Stimulated activated CD8-positive, alpha-beta memory T cell treated with anti-CD3 and anti-CD28 coated beads, Interleukin-4, amount 100 ng/mL, for 1 hour (primary cell): ENCODE data around the gene PPARG.
"Not testable (repeated sequence)": the region's sequence is repeated elsewhere in the genome, so short reads cannot be mapped to it uniquely, and the experiment has no call there.

Source experiments
- DNase-seq, 2 donors: peaks; one replicate each; pipeline ENCODE4 v3.0.0-alpha.2; 2020; ENCODE audit warnings: low read depth in 2 of 2, low spot score in 1 of 2

PPARG gene

GRCh38 chr3:12458901-12459300 is 170.0 kb downstream of the PPARG start:
- DNase-seq: no peak

- no peak for DNase-seq
These were observed 171.3 kb downstream of the PPARG start for GRCh38 chr3:12460127-12460526.

- no peak for DNase-seq
These were observed 172.3 kb downstream of the PPARG start for GRCh38 chr3:12461097-12461649.

GRCh38 chr3:12462159-12462947 is 173.5 kb downstream of the PPARG start:
- DNase-seq: no peak

- no peak for DNase-seq
These were observed 174.8 kb downstream of the PPARG start for GRCh38 chr3:12463686-12464085.

- DNase-seq: no peak
These were observed 175.3 kb downstream of the PPARG start for GRCh38 chr3:12464181-12464580.

GRCh38 chr3:12465151-12465835 is 176.4 kb downstream of the PPARG start:
- DNase-seq: no peak

- no peak for DNase-seq
These were observed 177.0 kb downstream of the PPARG start for GRCh38 chr3:12465836-12466225.

GRCh38 chr3:12467746-12468145 is 178.9 kb downstream of the PPARG start:
- DNase-seq: no peak

- DNase-seq: no peak
These were observed 179.4 kb downstream of the PPARG start for GRCh38 chr3:12468276-12468675.

GRCh38 chr3:12468757-12469156 is 179.9 kb downstream of the PPARG start:
- DNase-seq: no peak

- DNase-seq: not testable (repeated sequence)
These were observed 180.4 kb downstream of the PPARG start for GRCh38 chr3:12469222-12469621.

- DNase-seq: no peak
These were observed 181.2 kb downstream of the PPARG start for GRCh38 chr3:12470111-12470510.

GRCh38 chr3:12470680-12471079 is 181.8 kb downstream of the PPARG start:
- DNase-seq: no peak

- DNase-seq: no peak
These were observed 182.4 kb downstream of the PPARG start for GRCh38 chr3:12471241-12471640.

- DNase-seq: no peak
These were observed 183.2 kb downstream of the PPARG start for GRCh38 chr3:12472000-12472610.

GRCh38 chr3:12472796-12473195 is 183.9 kb downstream of the PPARG start:
- DNase-seq: no peak

- DNase-seq: no peak
These were observed 184.6 kb downstream of the PPARG start for GRCh38 chr3:12473511-12473910.

- DNase-seq: no peak
These were observed 187.5 kb downstream of the PPARG start for GRCh38 chr3:12476238-12476897.

- no peak for DNase-seq
These were observed 188.4 kb downstream of the PPARG start for GRCh38 chr3:12477256-12477655.

GRCh38 chr3:12478326-12478725 is 189.5 kb downstream of the PPARG start:
- DNase-seq: no peak
